HG02588 (cell line): Measurements from ENCODE around the gene AGBL4.
A peak's percentile ranks its signal among the peaks of the same experiment; 100 is the strongest.

Source experiments
- ATAC-seq: cut with Tn5 transposase; IDR thresholded peaks from one replicate; pipeline ENCODE4 v1.9.1; 2021; ENCODE audit warnings: mild to moderate bottlenecking, moderate library complexity; ENCODE audit not compliant: unreplicated experiment

Gene AGBL4

DNA sequence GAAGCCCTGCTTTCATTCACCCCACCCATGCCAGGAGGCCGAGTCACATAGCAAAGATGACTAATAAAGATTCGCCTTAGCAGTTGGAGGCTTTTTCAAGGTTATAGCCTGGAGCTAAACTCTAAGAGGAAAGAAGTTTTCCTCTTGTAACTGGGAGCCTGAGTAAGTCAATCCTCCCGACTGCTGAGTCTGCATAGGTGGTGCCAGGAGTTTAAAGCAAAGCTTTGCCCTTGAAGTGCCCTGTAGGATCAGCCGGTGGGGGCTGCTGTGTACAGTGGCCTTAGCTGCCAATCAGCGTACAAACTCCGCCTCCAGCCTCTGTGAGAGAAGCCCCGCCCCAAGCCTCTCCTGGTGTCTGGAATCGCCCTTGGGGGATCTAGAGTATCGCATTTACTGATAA is 1404.2 kb downstream of the AGBL4 start:
- no peak for ATAC-seq

DNA sequence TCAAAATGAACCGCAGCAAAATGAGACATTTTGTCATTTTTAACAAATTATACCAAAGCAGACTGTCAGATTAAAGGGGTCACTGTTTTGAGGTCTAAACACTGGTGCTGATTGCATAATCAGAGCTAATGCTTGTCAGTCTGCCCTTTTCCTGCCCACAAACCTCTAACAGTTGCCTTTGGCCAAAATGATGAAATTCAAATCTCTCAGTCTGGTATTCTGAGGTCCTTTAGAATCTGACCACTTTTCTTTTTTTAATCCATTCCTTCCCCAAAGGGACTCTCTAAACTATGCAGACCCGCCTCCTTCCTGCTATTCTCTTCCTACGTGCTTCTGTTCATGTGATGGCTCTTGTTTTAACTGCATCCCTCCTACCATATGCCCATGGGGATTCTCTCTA is 1406.5 kb downstream of the AGBL4 start:
- ATAC-seq = no peak

- no peak for ATAC-seq
These were observed 1407.0 kb downstream of the AGBL4 start for GRCh38 chr1:48616710-48617109.

DNA sequence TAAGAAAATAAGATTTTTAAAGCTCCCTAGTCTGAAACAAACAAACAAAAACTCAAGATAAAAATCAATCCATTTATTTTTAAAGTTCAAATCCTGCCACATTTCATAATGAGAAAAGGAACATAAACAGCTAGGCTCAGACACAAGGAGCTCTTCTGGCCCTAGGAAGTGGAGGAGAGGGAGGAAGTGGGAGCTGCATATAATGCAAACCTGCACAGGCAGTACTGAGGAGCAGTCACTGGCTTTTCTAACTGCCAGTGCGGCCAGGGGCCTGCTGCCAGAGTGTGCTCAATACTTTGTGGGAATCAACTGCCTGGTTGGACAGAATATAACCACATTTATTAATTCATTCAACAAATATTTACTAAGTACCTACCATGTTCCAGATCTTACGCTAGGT is 1411.9 kb downstream of the AGBL4 start:
- no peak for ATAC-seq

- no peak for ATAC-seq
These were observed 1412.9 kb downstream of the AGBL4 start for GRCh38 chr1:48610628-48611542.

DNA sequence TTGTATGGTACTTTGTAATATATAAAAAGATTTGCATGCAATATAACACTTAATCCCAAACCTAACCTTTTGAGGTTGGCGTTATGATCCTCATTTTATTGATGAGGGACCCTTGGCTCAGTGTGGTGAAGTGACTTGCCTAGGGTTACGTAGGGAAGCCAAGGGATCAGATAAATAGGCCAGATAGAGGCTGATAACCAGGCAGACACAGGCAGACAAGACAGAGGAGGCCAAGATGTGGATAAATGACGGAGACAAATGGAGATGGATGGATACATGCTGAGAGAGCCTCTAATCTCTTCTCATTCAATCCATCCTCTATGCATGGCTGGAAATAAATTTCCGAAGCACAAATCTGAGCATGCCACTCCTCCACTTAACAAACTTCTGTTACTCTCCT is 1414.9 kb downstream of the AGBL4 start:
- ATAC-seq = no peak

GRCh38 chr1:48603222-48603621 is 1420.5 kb downstream of the AGBL4 start:
- no peak for ATAC-seq

DNA sequence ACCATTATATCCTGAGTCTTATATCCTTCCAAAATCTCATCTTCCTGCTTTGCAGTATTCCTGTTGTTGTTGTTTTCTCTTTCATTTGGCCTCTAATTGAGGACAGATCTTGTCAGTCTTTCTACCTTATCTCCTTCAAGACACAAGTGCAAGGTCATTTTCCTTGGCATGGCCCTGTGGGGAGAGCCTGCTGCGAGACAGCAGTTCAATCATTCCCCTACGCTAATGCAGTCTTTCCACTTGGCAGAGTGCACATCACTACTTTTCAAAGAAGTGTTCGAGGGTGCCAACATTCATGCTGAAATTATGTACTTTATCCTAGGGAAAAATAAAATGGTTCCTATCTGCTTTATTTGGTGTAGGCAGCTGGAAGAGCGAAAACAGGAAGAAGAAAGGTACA is 1421.4 kb downstream of the AGBL4 start:
- no peak for ATAC-seq

DNA sequence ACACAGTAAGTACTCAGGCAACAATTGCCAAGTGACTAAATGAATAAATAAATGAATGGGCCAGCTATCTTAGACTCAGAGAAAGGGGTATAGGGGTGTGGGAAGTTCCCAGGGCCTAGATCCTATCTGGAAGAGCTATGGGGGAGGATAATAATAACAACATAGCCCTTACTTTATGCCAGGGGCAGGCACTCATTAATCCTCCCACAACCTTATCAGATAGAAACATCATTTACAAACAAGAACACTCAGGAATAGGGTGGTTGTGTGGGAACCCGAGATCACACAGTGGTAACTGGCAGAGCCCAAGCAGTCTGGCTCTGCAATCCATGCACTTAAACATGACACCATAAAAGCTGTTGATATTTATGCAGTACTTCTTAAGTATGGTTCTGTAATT is 1423.6 kb downstream of the AGBL4 start:
- no peak for ATAC-seq

- no peak for ATAC-seq
These were observed 1426.1 kb downstream of the AGBL4 start for GRCh38 chr1:48597663-48598062.

DNA sequence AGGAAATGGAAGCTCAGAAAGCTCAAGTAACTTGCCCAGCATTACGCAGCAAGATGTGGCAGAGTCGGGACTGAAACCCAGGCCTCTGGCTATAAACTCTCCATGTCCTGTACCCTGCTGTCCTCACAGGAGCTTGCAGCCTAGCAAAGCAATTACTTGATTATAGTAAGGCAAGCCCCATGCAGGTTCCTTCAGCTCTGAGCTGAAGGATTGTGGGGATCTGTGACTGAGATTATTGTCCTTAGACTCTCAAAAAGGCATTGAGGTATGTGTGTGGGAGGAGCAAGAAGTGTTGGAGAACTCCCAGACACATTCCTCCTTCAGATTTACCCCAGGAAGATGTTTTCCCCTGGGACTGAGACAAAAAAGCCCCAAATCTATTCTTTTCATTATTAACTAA is 1427.7 kb downstream of the AGBL4 start:
- ATAC-seq = no peak

DNA sequence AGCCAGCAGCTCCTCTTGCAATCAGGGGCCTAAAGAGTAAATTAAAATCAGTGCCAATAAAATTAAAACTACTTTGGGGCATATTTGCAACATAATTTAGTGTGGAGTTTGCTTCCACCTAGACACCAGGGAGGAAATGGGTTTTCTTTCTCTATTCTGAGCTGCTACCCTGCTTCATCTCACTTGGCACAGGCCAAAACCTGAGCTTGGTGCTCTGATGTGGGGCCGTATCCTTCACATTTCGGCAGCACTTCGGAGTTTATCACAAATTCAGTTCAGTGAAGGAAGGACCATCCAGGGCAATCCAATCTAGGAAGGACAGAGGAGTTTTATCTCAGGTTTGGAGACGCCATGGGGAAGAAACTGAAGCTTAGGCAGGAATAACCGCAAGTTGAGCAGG is 1428.1 kb downstream of the AGBL4 start:
- no peak for ATAC-seq

DNA sequence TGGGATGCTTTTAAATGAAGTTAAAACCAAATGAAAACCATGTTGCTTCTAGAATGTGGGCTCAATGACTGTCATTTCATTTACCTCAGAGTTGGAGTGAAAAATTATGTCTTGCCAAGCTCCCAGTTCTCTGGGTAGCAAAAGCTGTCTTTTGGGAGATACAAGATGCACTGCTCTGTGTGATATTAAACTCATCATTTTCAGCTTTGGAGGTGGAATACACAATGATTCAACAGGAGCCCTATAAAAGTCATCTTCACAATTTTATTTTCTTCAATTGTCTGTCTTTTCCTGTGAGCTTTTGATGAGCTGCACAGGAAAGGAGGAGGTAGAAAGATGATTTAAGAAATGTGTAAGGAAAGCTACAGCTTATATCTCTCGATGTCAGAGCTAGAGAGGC is 1431.4 kb downstream of the AGBL4 start:
- no peak for ATAC-seq

DNA sequence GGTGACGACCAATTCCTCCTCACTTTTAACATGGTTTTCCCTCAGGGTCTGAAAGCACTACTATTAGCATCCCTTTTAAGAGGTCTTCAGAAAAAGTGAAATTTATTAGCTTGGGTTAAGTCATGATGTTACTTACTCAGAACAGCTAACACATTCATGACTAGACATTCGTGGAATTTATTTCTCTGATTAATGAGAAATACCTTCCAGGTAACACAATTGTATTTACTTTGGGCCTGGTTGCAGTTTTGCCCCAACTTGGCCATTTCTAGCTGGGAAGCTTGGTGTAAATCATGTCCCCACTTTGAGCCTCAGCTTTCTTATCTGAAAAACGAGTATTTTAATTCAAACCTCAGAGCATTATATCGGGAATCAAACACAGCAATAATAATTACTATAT is 1432.6 kb downstream of the AGBL4 start:
- no peak for ATAC-seq

DNA sequence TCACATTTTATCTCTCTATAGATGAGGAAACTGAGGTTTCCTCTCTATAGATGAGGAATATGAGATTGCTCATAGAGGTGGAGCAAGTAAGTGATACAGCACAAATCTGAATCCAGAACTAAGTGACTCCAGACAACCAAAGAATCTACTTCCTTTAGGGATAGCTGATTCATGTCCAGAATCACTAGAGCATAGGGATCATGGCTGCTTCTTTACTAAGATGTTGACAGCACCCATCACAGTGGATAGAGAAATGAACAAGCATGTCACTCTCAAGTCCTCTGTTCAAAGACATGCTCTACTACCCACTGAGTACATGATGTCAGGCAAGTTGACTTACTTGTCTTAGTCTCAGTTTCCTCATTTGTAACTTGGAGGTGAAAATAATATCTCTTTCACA is 1435.7 kb downstream of the AGBL4 start:
- no peak for ATAC-seq

DNA sequence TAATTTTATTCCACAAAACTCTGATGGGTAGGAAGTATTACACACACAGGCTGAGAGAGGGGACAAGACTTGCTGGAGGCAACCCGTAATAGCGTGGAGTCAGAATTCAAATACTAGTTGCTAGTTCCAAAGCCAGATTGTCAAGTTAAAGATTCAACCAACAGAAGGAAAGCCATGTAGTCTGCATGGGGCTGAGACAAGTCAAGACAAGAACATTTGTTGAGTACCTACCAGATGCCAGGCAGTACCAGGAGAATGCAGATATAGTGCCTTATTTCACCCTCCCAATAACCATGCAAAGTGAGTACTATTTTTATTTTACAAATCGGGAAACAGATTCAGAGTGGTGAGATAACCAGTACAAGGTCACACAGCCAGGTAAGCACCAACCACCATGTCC is 1441.3 kb downstream of the AGBL4 start:
- no peak for ATAC-seq

- no peak for ATAC-seq
These were observed 1442.5 kb downstream of the AGBL4 start for GRCh38 chr1:48581270-48581669.

- no peak for ATAC-seq
These were observed 1447.2 kb downstream of the AGBL4 start for GRCh38 chr1:48576565-48576964.

- ATAC-seq = peak; percentile 66
These were observed 1451.0 kb downstream of the AGBL4 start for GRCh38 chr1:48572646-48573258.

DNA sequence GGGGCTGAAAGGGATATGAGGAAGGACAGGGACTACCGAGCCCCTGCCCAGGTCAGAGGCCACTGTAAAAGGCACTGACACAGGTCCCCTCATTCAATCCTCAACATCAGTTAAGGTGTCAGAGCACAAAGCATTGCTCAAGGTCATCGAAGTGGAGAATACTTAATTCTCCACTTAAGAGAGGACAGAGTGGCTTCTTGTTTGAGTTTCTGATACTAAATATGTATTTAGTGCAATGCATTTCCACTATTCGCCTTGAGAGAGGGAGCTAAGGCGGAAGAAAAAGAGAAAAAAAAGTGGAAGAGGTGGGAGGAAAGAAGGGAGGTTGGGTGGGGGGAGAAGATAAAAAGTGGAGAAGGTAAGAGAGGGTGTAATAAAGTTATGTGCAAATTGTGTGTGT is 1451.6 kb downstream of the AGBL4 start:
- ATAC-seq = no peak

DNA sequence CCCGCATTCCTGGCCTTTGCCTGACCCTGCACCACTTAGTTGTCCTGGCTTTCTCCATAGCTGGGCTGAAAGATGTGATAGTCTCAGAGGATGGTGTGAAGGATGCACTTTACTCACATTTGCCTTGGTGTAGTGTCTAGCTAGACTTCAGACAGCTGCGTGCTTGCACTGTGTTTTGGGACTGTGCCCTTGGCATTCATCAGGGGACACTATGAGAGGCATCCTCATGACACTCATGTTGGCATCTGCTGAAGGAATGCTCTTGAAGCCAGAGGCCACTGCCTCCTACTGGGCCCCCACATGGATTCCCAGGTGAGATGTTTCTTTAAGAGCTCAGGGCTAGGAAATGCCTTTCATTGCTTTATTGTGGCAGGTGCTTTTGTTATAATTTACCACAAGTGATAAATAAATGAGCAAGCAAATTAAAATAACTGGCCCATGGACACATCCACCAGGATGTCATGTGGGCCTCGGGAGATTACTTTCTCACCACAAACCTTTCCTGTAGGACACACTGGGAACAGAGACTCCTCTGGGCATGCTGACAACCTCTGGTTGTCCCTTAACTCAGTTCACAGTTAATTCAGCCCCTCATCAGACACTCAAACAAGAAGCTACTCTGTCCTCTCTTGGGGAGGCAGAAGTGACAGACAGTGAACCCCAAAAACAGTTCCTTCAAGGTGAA is 1452.3 kb downstream of the AGBL4 start:
- ATAC-seq = no peak

- ATAC-seq = no peak
These were observed 1453.2 kb downstream of the AGBL4 start for GRCh38 chr1:48570568-48570967.
